ENCODE measurements around the gene RBM8A. TPM values are rescaled to one million over a fixed set of nuclear protein-coding genes. Genes with fewer than 3 reads are reported as not detected.

Gene RBM8A
- total RNA-seq, 2 experiments from 2014 or later = 135 to 200 TPM

- Histone ChIP-seq H3K9me2 (ENCODE audit: insufficient read depth, low read length) (no peaks in the 10 kb centered on the region), H3K27ac (ENCODE audit: low read depth, low read length, poor library complexity, severe bottlenecking) (no peak overlapping the region), H3K36me3 (ENCODE audit: insufficient read depth, low read length) (peaks cover 23% of the 10 kb centered on the region; the same call in 1 of the 2 replicates), H3K4me1 (ENCODE audit: insufficient read depth, low read length, poor library complexity, severe bottlenecking) (no peaks in the 10 kb centered on the region), H3K9me3 (ENCODE audit: low read length) (no peaks in the 10 kb centered on the region), H3K4me3 (ENCODE audit: low read depth, low read length, poor library complexity, severe bottlenecking) (no peak overlapping the region), H3K79me2 (ENCODE audit: insufficient read depth, low read depth, low read length) (no peaks in the 10 kb centered on the region), H2AFZ (ENCODE audit: low read length) (no peak overlapping the region), H3K4me2 (ENCODE audit: low read length) (no peak overlapping the region), H4K20me1 (ENCODE audit: insufficient read depth, low read length) (no peaks in the 10 kb centered on the region)
- intact Hi-C loops (cut with micrococcal nuclease; ENCODE audit: unreplicated experiment) = no loop called here
- DNase-seq (ENCODE audit: low spot score) = no peak
- TF ChIP-seq CTCF (conservative IDR thresholded peaks at IDR 0.05; ENCODE audit: low read length) = no peak
- BruUV-seq (replicated peaks) = no TSS peak
- ChIA-PET POLR2A (interaction anchor here (1.0 kb wide), 1 partner anchor 11 kb away, joined by 3 read pairs; the partner anchor contains the start of gene LIX1L), CTCF (ENCODE audit: unreplicated experiment) (no interaction called here)
These were observed 20.3 kb upstream of the RBM8A start for GRCh38 chr1:145947551-145947950.

- H3K4me2 ChIP-seq (ENCODE audit: low read length) = no peak overlapping the region
- no peaks in the 10 kb centered on the region for H3K4me1 ChIP-seq (ENCODE audit: insufficient read depth, low read length, poor library complexity, severe bottlenecking)
- ChIA-PET POLR2A (no interaction called here), CTCF (ENCODE audit: unreplicated experiment) (no interaction called here)
- H3K9me3 ChIP-seq (ENCODE audit: low read length) = no peaks in the 10 kb centered on the region
- H3K9me2 ChIP-seq (ENCODE audit: insufficient read depth, low read length) = no peaks in the 10 kb centered on the region
- no peak for DNase-seq (ENCODE audit: low spot score)
- no TSS peak for BruUV-seq (replicated peaks)
- no peaks in the 10 kb centered on the region for H3K79me2 ChIP-seq (ENCODE audit: insufficient read depth, low read depth, low read length)
- H3K4me3 ChIP-seq (ENCODE audit: low read depth, low read length, poor library complexity, severe bottlenecking) = no peak overlapping the region
- H3K36me3 ChIP-seq (ENCODE audit: insufficient read depth, low read length) = peaks cover 29% of the 10 kb centered on the region; the same call in 1 of the 2 replicates
- H2AFZ ChIP-seq (ENCODE audit: low read length) = no peak overlapping the region
- no peaks in the 10 kb centered on the region for H4K20me1 ChIP-seq (ENCODE audit: insufficient read depth, low read length)
- H3K27ac ChIP-seq (ENCODE audit: low read depth, low read length, poor library complexity, severe bottlenecking) = no peak overlapping the region
- intact Hi-C loops (cut with micrococcal nuclease; ENCODE audit: unreplicated experiment) = no loop called here
- TF ChIP-seq CTCF (conservative IDR thresholded peaks at IDR 0.05; ENCODE audit: low read length) (no peak), EZH2phosphoT487 (IDR thresholded peaks at IDR 0.05; ENCODE audit: borderline replicate concordance, low read depth, low read length) (no peak)
These were observed 19.2 kb upstream of the RBM8A start for GRCh38 chr1:145946477-145946986.

- peaks cover 34% of the 10 kb centered on the region for H3K36me3 ChIP-seq (ENCODE audit: insufficient read depth, low read length)
These were observed 17.2 kb upstream of the RBM8A start for GRCh38 chr1:145944532-145944931.

More at GRCh38 chr1:145944532-145944931, 17.2 kb upstream of the RBM8A start:
- Histone ChIP-seq H3K4me2 (ENCODE audit: low read length) (no peak overlapping the region), H3K4me3 (ENCODE audit: low read depth, low read length, poor library complexity, severe bottlenecking) (no peak overlapping the region), H3K79me2 (ENCODE audit: insufficient read depth, low read depth, low read length) (no peaks in the 10 kb centered on the region), H3K9me3 (ENCODE audit: low read length) (no peaks in the 10 kb centered on the region), H3K27ac (ENCODE audit: low read depth, low read length, poor library complexity, severe bottlenecking) (no peak overlapping the region), H3K9me2 (ENCODE audit: insufficient read depth, low read length) (no peaks in the 10 kb centered on the region), H2AFZ (ENCODE audit: low read length) (no peak overlapping the region), H3K4me1 (ENCODE audit: insufficient read depth, low read length, poor library complexity, severe bottlenecking) (no peaks in the 10 kb centered on the region), H4K20me1 (ENCODE audit: insufficient read depth, low read length) (no peaks in the 10 kb centered on the region)
- CTCF ChIA-PET (ENCODE audit: unreplicated experiment) = interaction anchor here (1.5 kb wide), 1 partner anchor 13 kb away, joined by 4 read pairs; the partner anchor contains the start of gene LIX1L
- POLR2A ChIA-PET = interaction anchor here (0.6 to 4.0 kb wide), 3 partner anchors 13 to 143 kb away, joined by 3 to 16 read pairs (median 4); partner anchors contain the start of gene LIX1L
- TF ChIP-seq CTCF (conservative IDR thresholded peaks at IDR 0.05; ENCODE audit: low read length) (no peak), EZH2phosphoT487 (IDR thresholded peaks at IDR 0.05; ENCODE audit: borderline replicate concordance, low read depth, low read length) (no peak)
- DNase-seq (ENCODE audit: low spot score) = no peak
- no TSS peak for BruUV-seq (replicated peaks)
- intact Hi-C loops (cut with micrococcal nuclease; ENCODE audit: unreplicated experiment) = no loop called here
